OCI-LY1 (cell line): Measurements from ENCODE around the gene TBC1D14.
"Not testable (repeated sequence)": the region's sequence is repeated elsewhere in the genome, so short reads cannot be mapped to it uniquely, and the experiment has no call there.

ENCODE experiments used
- H2AFZ ChIP-seq: fragments of 200-600 bp; sonication (generic), shearing (Covaris generic); 2 replicates; pipeline ENCODE4 v1.6.0; 2014; ENCODE audit warnings: antibody characterized with exemption, mild to moderate bottlenecking, low read length
- H3F3A ChIP-seq: fragments of 200-600 bp; sonication (generic), shearing (Covaris generic); 2 replicates; pipeline ENCODE4 v1.6.0; 2014; ENCODE audit warnings: mild to moderate bottlenecking, antibody characterized with exemption, low read length, moderate library complexity; ENCODE audit not compliant: insufficient read depth
- H3K27ac ChIP-seq: fragments of 200-600 bp; sonication (generic); 2 replicates; pipeline ENCODE4 v1.5.1; 2014; ENCODE audit warnings: low read length, mixed run types, mild to moderate bottlenecking, low read depth; ENCODE audit not compliant: poor library complexity, severe bottlenecking
- H3K27me3 ChIP-seq: fragments of 200-600 bp; sonication (generic); 2 replicates; pipeline ENCODE4 v1.6.0; 2014; ENCODE audit warnings: antibody characterized with exemption, mild to moderate bottlenecking, low read length, moderate library complexity; ENCODE audit not compliant: insufficient read depth
- H3K36me3 ChIP-seq: fragments of 200-600 bp; sonication (generic); 2 replicates; pipeline ENCODE4 v1.6.1; 2014; ENCODE audit warnings: mild to moderate bottlenecking, antibody characterized with exemption, low read length, moderate library complexity, mixed read lengths; ENCODE audit not compliant: insufficient read depth
- H3K4me1 ChIP-seq: fragments of 200-600 bp; sonication (generic); 2 replicates; pipeline ENCODE4 v1.5.1; 2014; ENCODE audit warnings: mild to moderate bottlenecking, low read length, moderate library complexity; ENCODE audit not compliant: insufficient read depth, severe bottlenecking
- H3K4me2 ChIP-seq: fragments of 200-600 bp; sonication (generic), shearing (Covaris generic); 2 replicates; pipeline ENCODE4 v1.6.1; 2014; ENCODE audit warnings: low read length
- H3K4me3 ChIP-seq: fragments of 200-600 bp; sonication (generic); 2 replicates; pipeline ENCODE4 v1.5.1; 2014; ENCODE audit warnings: low read length, low read depth, mild to moderate bottlenecking, mixed read lengths; ENCODE audit not compliant: poor library complexity, severe bottlenecking
- H3K79me2 ChIP-seq: fragments of 200-600 bp; shearing (Covaris generic); 2 replicates; pipeline ENCODE4 v1.6.1; 2016; ENCODE audit warnings: mixed run types, low read length, mixed read lengths; ENCODE audit not compliant: insufficient read depth
- H3K9ac ChIP-seq: fragments of 200-600 bp; sonication (generic), shearing (Covaris generic); 2 replicates; pipeline ENCODE4 v1.6.1; 2014; ENCODE audit warnings: mild to moderate bottlenecking, low read length, mixed read lengths
- H3K9me2 ChIP-seq: fragments of 200-600 bp; sonication (generic), shearing (Covaris generic); 2 replicates; pipeline ENCODE4 v1.6.1; 2014; ENCODE audit warnings: low read depth, mild to moderate bottlenecking, low read length, mixed read lengths
- H3K9me3 ChIP-seq: fragments of 200-600 bp; shearing (Covaris generic); 2 replicates; pipeline ENCODE4 v1.6.1; 2014; ENCODE audit warnings: low read length, mixed read lengths
- H4K20me1 ChIP-seq: fragments of 200-600 bp; sonication (generic), shearing (Covaris generic); 2 replicates; pipeline ENCODE4 v1.6.0; 2016; ENCODE audit warnings: mild to moderate bottlenecking, low read length; ENCODE audit not compliant: insufficient read depth
- CTCF ChIP-seq: fragments of 200-600 bp; sonication (generic), shearing (Covaris generic); IDR thresholded peaks from 2 replicates; pipeline ENCODE4 v1.5.1; 2017; ENCODE audit warnings: mild to moderate bottlenecking, antibody characterized with exemption, low read length, moderate library complexity, mixed read lengths
- EZH2 ChIP-seq: fragments of 200-600 bp; sonication (generic), shearing (Covaris generic); IDR thresholded peaks from 2 replicates; pipeline ENCODE4 v1.8.0; 2017; ENCODE audit warnings: borderline replicate concordance, mixed run types, mild to moderate bottlenecking, antibody characterized with exemption, low read length, moderate library complexity, mixed read lengths

Gene TBC1D14

GRCh38 chr4:6910340-6910959 lies 824 bp downstream of the TBC1D14 start:
- H3K36me3 ChIP-seq, result no peaks in the 10 kb centered on the region
- peak overlapping the region; percentile 87 for H3K9ac ChIP-seq
- H3K4me3 ChIP-seq, result peak overlapping the region; percentile 71
- no peaks in the 10 kb centered on the region for H3K9me2 ChIP-seq
- H4K20me1 ChIP-seq, result no peaks in the 10 kb centered on the region
- no peak overlapping the region for H2AFZ ChIP-seq
- H3K9me3 ChIP-seq, result no peaks in the 10 kb centered on the region
- H3F3A ChIP-seq, result no peaks in the 10 kb centered on the region
- H3K4me2 ChIP-seq, result peak overlapping the region; percentile 96
- no peaks in the 10 kb centered on the region for H3K27me3 ChIP-seq
- TF ChIP-seq CTCF, result no peak
- no peak for TF ChIP-seq EZH2
- H3K4me1 ChIP-seq, result peaks cover 46% of the 10 kb centered on the region
- no peaks in the 10 kb centered on the region for H3K79me2 ChIP-seq
- peak overlapping the region; percentile 79 for H3K27ac ChIP-seq

DNA sequence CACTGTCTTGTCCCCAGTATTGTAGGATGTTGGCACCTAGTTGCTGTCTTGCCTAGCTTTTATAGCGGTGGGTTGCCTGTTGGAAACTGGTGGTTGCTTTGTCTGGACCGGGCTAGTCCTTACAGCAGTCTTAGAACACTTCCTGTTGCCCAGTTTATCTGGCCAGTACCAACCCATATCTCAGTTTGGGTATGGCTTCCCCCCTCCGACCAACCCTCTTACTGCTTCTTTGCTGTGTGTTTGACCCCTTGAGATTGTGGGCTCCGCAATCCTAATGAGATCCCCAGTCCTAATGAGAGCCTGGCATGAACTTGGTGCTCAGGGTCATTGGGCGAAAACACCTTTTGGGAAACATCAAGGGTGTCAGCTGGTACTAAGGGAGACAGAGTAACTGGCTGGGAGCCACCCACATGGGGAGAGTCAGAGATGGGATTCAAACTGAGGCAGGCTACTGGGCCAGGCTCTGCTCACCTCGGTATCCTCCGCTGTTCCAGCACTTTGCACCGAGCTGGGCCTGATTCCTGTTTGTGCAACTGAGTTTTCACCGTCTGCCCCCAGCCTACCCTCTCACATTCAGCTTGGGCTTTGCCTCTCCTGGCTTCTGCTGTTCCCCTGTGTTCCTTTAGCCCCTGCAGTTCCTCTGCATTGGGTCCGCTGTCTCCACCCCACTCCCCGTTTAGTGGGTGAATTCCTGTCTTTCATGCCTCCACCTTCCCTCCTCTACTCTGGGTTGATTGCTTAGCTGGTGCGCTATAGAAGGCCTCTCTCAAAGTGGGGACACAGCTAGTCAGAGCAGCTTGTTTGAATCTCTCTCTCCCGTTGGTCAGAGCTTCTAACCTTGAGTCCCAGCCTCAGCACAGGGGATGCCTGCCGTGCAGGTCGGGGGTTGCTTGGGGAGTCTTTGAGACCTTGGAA lies 1.6 kb downstream of the TBC1D14 start:
- H2AFZ ChIP-seq, result no peak overlapping the region
- H3K36me3 ChIP-seq, result no peaks in the 10 kb centered on the region
- no peaks in the 10 kb centered on the region for H3F3A ChIP-seq
- H3K27ac ChIP-seq, result peak overlapping the region; percentile 79
- no peaks in the 10 kb centered on the region for H3K9me3 ChIP-seq
- peak overlapping the region; percentile 87 for H3K9ac ChIP-seq
- no peaks in the 10 kb centered on the region for H3K27me3 ChIP-seq
- H3K79me2 ChIP-seq, result no peaks in the 10 kb centered on the region
- H4K20me1 ChIP-seq, result no peaks in the 10 kb centered on the region
- H3K4me2 ChIP-seq, result peak overlapping the region; percentile 96
- H3K4me3 ChIP-seq, result peak overlapping the region; percentile 71
- peaks cover 52% of the 10 kb centered on the region for H3K4me1 ChIP-seq
- TF ChIP-seq EZH2, result no peak
- no peaks in the 10 kb centered on the region for H3K9me2 ChIP-seq

GRCh38 chr4:6911917-6912316 lies 2.3 kb downstream of the TBC1D14 start:
- not testable (repeated sequence) for H3F3A ChIP-seq, H3K27me3 ChIP-seq, H4K20me1 ChIP-seq, H3K79me2 ChIP-seq, H3K9me2 ChIP-seq, H3K36me3 ChIP-seq, H2AFZ ChIP-seq, H3K9me3 ChIP-seq
- peak overlapping the region; percentile 96; the same call in 1 of the 2 replicates for H3K4me2 ChIP-seq
- peaks cover 59% of the 10 kb centered on the region for H3K4me1 ChIP-seq
- peak overlapping the region; percentile 79 for H3K27ac ChIP-seq
- H3K4me3 ChIP-seq, result peak overlapping the region; percentile 71
- 0 out of 2 replicates have a peak overlapping the region, but pooled peaks have one; percentile 87 for H3K9ac ChIP-seq

- Histone ChIP-seq H3K4me2 (peak overlapping the region; percentile 52), H3K27me3 (no peaks in the 10 kb centered on the region), H3K4me3 (no peak overlapping the region), H3K79me2 (no peaks in the 10 kb centered on the region), H3F3A (no peaks in the 10 kb centered on the region), H4K20me1 (no peaks in the 10 kb centered on the region), H3K36me3 (no peaks in the 10 kb centered on the region), H3K9me2 (no peaks in the 10 kb centered on the region), H3K9me3 (no peaks in the 10 kb centered on the region), H3K9ac (no peak overlapping the region), H3K27ac (peak overlapping the region; percentile 79), H3K4me1 (peaks cover 64% of the 10 kb centered on the region), H2AFZ (no peak overlapping the region)
- TF ChIP-seq CTCF, result no peak
- no peak for TF ChIP-seq EZH2
Observed at GRCh38 chr4:6912441-6912840, 2.8 kb downstream of the TBC1D14 start.
